Stimulated activated CD8-positive, alpha-beta memory T cell treated with anti-CD3 and anti-CD28 coated beads, Interleukin-12 subunit alpha, Interleukin-12 subunit beta, amount 100 ng/mL, for 1 hour (primary cell): ENCODE data around the gene HIRIP3.
"Not testable (repeated sequence)": the region's sequence is repeated elsewhere in the genome, so short reads cannot be mapped to it uniquely, and the experiment has no call there.

Source experiments
- DNase-seq: peaks from one replicate; pipeline ENCODE4 v3.0.0-alpha.2; 2020; ENCODE audit warnings: low read depth

HIRIP3 gene

DNA sequence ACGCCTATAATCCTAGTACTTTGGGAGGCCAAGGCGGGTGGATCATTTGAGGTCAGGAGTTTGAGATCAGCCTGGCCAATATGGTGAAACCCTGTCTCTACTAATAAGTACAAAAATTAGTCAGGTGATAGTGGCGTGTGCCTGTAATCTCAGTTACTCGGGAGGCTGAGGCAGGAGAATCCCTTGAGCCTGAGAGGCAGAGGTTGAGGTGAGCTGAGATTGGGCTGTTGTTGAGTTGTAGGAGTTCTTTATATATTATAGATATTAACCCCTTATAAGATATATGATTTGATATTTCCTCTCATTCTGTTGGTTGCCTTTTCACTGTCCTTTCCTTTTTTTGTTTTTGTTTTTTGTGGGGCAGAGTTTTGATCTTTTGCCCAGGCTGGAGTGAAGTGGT lies 35.6 kb downstream of the HIRIP3 start:
- DNase-seq: not testable (repeated sequence)

DNA sequence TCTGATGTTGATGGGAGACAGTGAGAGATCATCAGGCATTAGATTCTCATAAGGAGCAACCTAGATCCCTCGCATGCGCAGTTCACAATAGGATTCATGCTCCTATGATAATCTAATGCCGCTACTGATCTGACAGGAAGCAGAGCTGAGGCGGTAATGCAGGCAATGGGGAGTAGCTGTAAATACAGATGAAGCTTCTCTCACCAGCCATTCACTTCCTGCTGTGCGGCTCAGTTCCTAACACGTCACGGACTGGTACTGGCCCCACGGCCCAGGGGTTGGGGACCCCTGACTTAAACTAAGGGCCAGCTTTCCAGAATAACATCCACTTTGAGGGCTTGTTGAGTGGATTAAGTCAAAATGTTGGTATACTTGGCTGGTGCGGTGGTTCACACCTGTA lies 36.1 kb downstream of the HIRIP3 start:
- DNase-seq: no peak

DNA sequence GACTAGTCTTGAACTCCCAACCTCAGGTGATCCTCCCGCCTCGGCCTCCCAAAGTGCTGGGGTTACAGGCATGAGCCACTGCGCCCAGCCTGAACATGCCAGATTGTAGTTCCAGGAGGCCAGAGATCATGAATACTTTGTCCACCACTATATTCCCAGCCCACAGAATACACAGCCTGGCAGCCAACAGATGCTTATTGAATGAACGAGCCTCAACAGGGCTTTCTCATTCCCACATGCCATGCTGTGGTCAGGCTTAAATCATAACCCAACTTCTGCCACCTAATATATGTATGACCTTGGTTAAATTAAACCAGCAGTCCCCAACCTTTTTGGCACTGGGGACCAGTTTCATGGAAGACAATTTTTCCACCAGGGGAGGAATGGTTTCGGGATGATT lies 36.7 kb downstream of the HIRIP3 start:
- DNase-seq: no peak

DNA sequence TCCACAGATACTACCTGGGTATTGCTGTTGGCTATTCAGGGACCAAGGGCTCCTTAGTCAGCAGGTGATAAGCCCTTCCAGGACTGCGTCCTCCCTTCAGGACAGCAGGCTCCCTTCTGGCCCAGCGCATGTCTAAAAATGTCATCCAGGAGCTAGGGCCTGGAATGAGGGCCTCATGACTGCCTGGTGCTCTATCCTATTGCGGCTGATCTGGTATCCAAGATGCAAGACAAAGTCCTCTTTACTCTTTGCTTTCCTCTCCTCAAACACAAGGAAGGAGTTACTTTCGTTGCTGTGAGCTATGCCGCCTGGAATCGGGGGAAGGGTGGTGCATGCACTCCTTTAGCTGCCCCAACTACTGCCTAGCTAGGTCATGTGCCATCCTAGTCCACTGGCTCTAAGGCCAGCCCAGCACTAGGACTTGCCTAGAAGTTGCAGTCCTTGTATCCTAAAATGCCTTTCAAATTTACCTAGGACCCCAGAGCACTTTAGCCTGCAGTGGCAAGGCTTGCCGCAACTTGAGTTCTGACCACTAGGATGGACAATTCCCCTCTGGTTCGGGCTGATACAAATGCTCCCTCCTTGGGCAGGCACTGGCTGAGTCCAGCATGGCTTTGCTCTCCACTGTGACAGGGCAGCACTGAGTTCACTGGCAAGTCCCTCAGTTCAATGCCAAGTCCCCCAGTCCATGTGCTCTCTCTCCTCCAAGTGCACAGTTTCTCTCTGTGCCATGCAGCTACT lies 43.6 kb downstream of the HIRIP3 start:
- DNase-seq: no peak

DNA sequence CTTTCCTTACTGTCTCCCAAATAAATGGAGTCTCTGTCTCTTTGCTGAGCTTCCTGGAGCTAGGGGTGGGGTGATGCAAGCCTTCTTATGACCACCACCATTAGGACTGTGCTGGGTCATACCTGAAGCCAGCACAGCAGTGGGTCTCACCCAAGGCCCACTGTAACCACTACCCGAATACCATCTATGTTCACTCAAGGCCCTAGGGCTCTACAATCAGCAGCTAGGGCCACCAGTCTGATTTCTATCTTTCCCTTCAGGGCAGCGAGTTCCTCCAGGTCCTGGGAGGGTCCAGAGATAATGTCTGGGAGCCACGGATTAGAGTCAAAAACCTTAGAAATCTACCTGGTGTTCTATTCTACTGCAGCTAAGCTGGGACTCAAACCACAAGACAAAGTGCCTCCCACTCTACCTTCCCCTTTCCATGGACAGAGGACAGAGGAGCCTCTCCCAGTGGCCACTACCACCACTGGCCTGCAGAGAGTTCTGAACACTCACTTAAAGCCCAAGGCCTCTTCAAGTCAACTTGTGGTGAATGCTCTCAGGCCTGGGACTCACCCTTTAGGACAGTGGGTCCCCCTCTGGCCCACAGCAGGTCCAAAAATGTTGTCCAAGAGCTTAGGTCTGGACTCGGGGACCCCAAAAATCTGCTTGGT lies 44.5 kb downstream of the HIRIP3 start:
- DNase-seq: no peak

DNA sequence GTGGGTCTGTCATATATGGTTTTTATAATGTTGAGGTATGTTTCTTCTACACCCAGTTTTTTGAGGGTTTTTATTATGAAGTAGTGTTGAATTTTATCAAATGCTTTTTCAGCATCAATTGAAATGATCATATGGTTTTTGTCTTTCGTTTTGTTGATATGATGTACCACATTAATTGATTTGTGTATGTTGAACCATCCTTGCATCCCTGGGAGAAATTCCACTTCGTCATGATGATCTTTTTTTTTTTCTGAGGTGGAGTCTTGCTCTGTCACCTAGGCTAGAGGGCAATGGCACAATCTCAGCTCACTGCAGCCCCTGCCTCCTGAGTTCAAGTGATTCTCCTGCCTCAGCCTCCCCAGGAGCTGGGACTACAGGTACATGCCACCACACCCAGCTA lies 47.5 kb downstream of the HIRIP3 start:
- DNase-seq: no peak

DNA sequence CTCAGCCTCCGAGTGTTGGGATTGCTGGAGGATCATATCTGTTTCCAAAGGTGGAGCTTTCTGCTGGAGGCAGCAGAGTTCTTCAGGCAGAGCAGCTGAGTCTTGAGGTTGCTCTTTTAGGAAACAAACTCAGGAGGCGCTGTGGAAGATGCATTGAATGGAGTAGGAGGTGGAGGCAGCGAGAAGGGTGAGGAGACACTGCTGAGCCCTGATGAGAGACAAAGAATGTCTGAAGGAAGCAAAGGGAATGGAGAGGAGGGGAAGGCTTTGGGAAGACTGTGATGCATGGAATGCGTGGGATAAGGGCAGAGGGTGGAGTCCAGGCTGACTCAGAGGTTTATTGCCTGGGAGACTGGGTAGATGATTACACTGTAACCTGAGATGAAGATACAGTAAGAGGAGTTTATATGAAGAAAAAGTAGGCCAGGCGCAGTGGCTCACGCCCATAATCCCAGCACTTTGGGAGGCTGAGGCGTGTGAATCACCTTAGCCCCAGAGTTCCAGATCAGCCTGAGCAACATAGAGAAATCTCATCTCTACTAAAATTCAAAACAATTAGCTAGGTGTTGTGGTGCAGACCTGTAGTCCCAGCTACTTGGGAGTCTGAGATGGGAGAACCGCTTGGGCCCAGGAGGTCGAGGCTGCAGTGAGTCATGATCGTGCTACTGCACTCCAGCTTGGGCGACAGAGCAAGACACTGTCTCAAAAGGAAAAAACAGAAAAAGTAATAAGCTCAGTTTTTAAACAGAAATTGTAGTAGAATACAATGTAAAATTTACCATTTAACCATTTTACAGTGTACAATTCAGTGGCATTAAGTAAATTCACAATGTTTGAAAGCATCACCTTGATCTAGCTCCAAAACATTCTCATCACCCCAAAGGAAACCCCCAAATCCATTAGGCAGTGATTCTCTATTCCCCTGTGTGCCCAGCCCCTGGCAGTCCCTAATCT lies 51.3 kb downstream of the HIRIP3 start:
- no peak for DNase-seq
